Mammary epithelial cell (primary cell): ENCODE measurements around the gene MUC5AC.

Experiments
- EZH2 ChIP-seq: IDR thresholded peaks from 2 replicates; pipeline ENCODE4 v1.6.1; 2012; ENCODE audit warnings: low read length, inconsistent platforms, borderline replicate concordance
- TF ChIP-seq, protein P1 (sequence below), 2 donors: IDR thresholded peaks in 1 of 2; conservative IDR thresholded peaks in 1 of 2; 2 replicates each; pipeline ENCODE4 v1.5.1; 2011 to 2012; ENCODE audit warnings: inconsistent platforms in 2 of 2, low read length in 2 of 2, mild to moderate bottlenecking in 2 of 2, control low read depth in 1 of 2, low read depth in 1 of 2; ENCODE audit not compliant: insufficient read depth in 1 of 2; ENCODE audit errors: extremely low read depth in 1 of 2

DNA sequence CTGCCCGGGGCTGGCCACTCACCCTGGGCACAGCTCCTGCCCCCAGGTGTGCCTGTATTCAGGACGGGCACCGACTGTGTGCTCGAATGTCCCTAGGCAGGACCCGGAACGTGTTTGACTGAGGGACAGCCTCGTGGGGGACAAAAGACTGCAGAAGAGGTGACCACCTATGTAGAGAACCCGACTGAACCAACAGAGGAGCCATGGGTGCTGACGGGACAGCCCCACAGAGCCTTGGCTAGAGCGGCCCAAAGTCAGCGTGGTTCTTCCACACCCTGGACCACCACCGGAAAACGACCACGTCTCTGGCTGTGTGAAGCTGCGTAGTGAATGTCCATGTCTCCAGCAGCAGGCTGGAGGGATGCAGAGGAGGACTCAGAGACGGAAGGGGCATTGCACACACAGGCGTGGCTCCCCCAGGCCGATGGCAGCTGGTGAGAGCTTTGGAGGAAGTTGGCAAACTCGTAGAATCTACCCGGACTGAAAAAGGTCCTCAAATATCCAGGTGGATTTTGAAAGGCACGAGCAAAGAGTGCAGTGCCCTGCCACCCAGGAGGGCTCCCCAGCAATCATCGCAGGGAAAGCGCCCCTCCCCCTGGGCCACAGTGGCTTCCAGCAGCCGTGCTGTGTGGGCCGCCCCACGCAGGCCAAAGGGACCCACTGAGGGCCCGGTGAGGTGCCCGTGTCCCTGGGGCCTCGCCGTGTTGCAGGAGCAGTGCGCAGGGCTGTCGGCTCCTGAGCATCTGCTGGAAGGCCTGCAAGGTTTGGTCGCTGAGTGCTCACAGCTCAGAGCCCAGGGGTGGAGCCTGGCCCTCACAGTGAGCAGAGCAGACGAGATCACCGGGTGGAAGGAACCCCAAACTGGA is 47.6 kb downstream of the MUC5AC start:
- TF ChIP-seq EZH2: no peak
- TF ChIP-seq, protein P1, sequence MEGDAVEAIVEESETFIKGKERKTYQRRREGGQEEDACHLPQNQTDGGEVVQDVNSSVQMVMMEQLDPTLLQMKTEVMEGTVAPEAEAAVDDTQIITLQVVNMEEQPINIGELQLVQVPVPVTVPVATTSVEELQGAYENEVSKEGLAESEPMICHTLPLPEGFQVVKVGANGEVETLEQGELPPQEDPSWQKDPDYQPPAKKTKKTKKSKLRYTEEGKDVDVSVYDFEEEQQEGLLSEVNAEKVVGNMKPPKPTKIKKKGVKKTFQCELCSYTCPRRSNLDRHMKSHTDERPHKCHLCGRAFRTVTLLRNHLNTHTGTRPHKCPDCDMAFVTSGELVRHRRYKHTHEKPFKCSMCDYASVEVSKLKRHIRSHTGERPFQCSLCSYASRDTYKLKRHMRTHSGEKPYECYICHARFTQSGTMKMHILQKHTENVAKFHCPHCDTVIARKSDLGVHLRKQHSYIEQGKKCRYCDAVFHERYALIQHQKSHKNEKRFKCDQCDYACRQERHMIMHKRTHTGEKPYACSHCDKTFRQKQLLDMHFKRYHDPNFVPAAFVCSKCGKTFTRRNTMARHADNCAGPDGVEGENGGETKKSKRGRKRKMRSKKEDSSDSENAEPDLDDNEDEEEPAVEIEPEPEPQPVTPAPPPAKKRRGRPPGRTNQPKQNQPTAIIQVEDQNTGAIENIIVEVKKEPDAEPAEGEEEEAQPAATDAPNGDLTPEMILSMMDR (conservative IDR thresholded peaks at IDR 0.05 in 1 of 2, IDR thresholded peaks at IDR 0.05 in 1 of 2; ENCODE audit: extremely low read depth in 1 of 2, insufficient read depth in 1 of 2, low read depth in 1 of 2, low read length in 2 of 2): no peak
